Measurements from ENCODE around the gene ITGA2. TPM values are rescaled to one million over a fixed set of nuclear protein-coding genes. Genes with fewer than 3 reads are reported as not detected.

The ITGA2 gene
- total RNA-seq, 1 donor from 2014 or later: 35.0 TPM

DNA sequence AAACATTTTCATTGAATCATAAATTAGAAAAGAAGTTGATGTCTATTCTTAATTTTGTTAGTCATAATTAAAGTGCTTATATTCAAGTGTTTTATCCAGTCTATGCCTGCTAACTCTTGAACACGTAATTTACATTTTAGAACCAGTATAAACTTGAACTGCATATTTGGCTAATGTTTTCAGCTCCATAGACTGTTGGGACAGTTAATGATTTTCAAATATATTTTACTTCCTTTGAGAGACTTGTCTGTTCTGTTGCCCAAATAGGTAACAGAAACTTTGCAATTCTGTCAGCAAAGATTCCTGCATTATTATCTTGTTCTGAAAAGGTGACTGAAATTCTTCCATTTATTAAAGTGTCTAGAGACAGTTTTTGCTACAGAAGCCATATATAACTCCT is 7.8 kb downstream of the ITGA2 start:
- H3K4me3 ChIP-seq (ENCODE audit: low read depth, low read length): no peak overlapping the region
- no peak for FAIRE-seq
- TF ChIP-seq, protein P1, sequence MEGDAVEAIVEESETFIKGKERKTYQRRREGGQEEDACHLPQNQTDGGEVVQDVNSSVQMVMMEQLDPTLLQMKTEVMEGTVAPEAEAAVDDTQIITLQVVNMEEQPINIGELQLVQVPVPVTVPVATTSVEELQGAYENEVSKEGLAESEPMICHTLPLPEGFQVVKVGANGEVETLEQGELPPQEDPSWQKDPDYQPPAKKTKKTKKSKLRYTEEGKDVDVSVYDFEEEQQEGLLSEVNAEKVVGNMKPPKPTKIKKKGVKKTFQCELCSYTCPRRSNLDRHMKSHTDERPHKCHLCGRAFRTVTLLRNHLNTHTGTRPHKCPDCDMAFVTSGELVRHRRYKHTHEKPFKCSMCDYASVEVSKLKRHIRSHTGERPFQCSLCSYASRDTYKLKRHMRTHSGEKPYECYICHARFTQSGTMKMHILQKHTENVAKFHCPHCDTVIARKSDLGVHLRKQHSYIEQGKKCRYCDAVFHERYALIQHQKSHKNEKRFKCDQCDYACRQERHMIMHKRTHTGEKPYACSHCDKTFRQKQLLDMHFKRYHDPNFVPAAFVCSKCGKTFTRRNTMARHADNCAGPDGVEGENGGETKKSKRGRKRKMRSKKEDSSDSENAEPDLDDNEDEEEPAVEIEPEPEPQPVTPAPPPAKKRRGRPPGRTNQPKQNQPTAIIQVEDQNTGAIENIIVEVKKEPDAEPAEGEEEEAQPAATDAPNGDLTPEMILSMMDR (IDR thresholded peaks at IDR 0.05; ENCODE audit: insufficient read depth, low read length, severe bottlenecking): no peak

DNA sequence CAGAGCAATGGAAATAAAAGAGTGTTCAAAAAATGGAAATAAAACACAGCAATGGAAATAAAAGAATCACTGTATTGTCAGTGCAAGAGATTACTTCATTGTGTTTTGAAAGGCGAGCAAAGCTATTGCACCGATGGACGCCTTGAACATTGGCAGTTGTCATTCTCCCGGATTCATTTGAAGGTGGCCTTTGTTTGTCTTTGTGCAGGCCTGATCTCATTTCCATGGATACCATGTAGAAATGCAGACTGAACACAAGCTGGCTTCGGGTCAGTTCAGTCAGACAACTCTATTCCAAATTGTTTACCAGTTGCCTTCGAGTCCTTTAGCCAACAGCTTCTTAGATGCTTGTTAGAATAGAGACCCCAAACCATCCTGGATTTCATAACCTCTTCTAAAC is 8.3 kb downstream of the ITGA2 start:
- Histone ChIP-seq H3K36me3 (ENCODE audit: control insufficient read depth, insufficient read depth, low read length) (peaks cover 3% of the 10 kb centered on the region), H3K4me3 (ENCODE audit: low read depth, low read length) (no peak overlapping the region), H3K27me3 (ENCODE audit: control insufficient read depth, insufficient read depth, low read length) (no peaks in the 10 kb centered on the region)
- no peak for FAIRE-seq
- TF ChIP-seq, protein P1 (IDR thresholded peaks at IDR 0.05; ENCODE audit: insufficient read depth, low read length, severe bottlenecking): no peak
- DNase-seq (ENCODE audit: low read depth): no peak

More for the DNA sequence above, 7.8 kb downstream of the ITGA2 start:
- Histone ChIP-seq H3K27me3 (ENCODE audit: control insufficient read depth, insufficient read depth, low read length) (no peaks in the 10 kb centered on the region), H3K36me3 (ENCODE audit: control insufficient read depth, insufficient read depth, low read length) (peaks cover 3% of the 10 kb centered on the region)
- DNase-seq (ENCODE audit: low read depth): peak; percentile 65

GRCh38 chr5:52998552-52999313 is 9.6 kb downstream of the ITGA2 start:
- DNase-seq (ENCODE audit: low read depth) (no peak), FAIRE-seq (no peak)
- H3K4me3 ChIP-seq (ENCODE audit: low read depth, low read length): no peak overlapping the region
- H3K27me3 ChIP-seq (ENCODE audit: control insufficient read depth, insufficient read depth, low read length): no peaks in the 10 kb centered on the region
- TF ChIP-seq, protein P1 (IDR thresholded peaks at IDR 0.05; ENCODE audit: insufficient read depth, low read length, severe bottlenecking): no peak
- peaks cover 4% of the 10 kb centered on the region for H3K36me3 ChIP-seq (ENCODE audit: control insufficient read depth, insufficient read depth, low read length)

DNA sequence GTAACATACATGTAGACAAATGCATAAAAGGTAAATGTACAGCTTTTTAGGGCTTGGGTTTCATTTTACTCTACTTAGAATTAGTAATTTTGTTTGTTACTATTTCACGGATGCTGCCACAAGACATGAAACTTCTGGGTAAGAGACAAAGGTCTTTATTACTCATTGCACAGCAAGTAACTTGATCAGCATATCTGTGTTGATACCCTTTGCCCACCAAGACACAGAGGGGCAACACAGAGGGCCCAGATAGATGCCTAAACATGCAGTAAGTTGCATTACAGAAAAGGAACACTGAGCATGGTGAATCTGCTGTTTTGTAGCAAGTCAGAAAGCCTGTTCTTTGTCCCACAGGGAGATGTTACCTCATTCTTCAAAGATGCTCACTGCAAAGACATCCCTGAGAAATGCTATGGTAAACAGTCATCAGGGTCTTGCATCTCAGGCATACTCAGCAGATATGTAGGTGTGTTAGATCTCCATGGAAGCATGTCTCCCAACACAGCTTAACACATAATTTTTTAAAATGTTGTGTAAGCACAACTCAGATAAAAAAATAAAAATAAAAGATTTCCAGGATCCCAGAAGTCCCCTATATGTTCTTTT is 10.3 kb downstream of the ITGA2 start:
- no peak for DNase-seq (ENCODE audit: low read depth)

GRCh38 chr5:53001541-53001940 is 12.4 kb downstream of the ITGA2 start:
- no peak overlapping the region for H3K4me3 ChIP-seq (ENCODE audit: low read depth, low read length)
- peaks cover 4% of the 10 kb centered on the region for H3K36me3 ChIP-seq (ENCODE audit: control insufficient read depth, insufficient read depth, low read length)
- H3K27me3 ChIP-seq (ENCODE audit: control insufficient read depth, insufficient read depth, low read length): no peaks in the 10 kb centered on the region
- TF ChIP-seq, protein P1 (IDR thresholded peaks at IDR 0.05; ENCODE audit: insufficient read depth, low read length, severe bottlenecking): no peak
- no peak for FAIRE-seq
- DNase-seq (ENCODE audit: low read depth): no peak

More for the DNA sequence above, 10.3 kb downstream of the ITGA2 start:
- Histone ChIP-seq H3K36me3 (ENCODE audit: control insufficient read depth, insufficient read depth, low read length) (peaks cover 4% of the 10 kb centered on the region), H3K27me3 (ENCODE audit: control insufficient read depth, insufficient read depth, low read length) (no peaks in the 10 kb centered on the region), H3K4me3 (ENCODE audit: low read depth, low read length) (no peak overlapping the region)
- TF ChIP-seq, protein P1 (IDR thresholded peaks at IDR 0.05; ENCODE audit: insufficient read depth, low read length, severe bottlenecking): no peak
- FAIRE-seq: no peak
